ENCODE measurements around the gene TAF4.
"Not testable (repeated sequence)": the region's sequence is repeated elsewhere in the genome, so short reads cannot be mapped to it uniquely, and the experiment has no call there.

GRCh38 chr20:62055862-62056115 is 9.9 kb downstream of the TAF4 start:
- TF ChIP-seq ZFX (IDR thresholded peaks at IDR 0.05; ENCODE audit: borderline replicate concordance) = not testable (repeated sequence)
- TF ChIP-seq, protein P1, sequence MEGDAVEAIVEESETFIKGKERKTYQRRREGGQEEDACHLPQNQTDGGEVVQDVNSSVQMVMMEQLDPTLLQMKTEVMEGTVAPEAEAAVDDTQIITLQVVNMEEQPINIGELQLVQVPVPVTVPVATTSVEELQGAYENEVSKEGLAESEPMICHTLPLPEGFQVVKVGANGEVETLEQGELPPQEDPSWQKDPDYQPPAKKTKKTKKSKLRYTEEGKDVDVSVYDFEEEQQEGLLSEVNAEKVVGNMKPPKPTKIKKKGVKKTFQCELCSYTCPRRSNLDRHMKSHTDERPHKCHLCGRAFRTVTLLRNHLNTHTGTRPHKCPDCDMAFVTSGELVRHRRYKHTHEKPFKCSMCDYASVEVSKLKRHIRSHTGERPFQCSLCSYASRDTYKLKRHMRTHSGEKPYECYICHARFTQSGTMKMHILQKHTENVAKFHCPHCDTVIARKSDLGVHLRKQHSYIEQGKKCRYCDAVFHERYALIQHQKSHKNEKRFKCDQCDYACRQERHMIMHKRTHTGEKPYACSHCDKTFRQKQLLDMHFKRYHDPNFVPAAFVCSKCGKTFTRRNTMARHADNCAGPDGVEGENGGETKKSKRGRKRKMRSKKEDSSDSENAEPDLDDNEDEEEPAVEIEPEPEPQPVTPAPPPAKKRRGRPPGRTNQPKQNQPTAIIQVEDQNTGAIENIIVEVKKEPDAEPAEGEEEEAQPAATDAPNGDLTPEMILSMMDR (IDR thresholded peaks at IDR 0.05) = not testable (repeated sequence)

Measured in 22Rv1 (cell line).